ENCODE measurements around the gene HIBADH.

Gene HIBADH

GRCh38 chr7:27662490-27663205 is at the start of gene HIBADH:
HIBADH (minus strand) TSS chr7:27662883; CDS start chr7:27662788, 95 bp downstream.
- DNase-seq (ENCODE audit: low read depth, low spot score), result peak; percentile 96

GRCh38 chr7:27712217-27712616 is 49.5 kb upstream of the HIBADH start:
- no peak for DNase-seq (ENCODE audit: low read depth, low spot score)

- DNase-seq (ENCODE audit: low read depth, low spot score), result no peak
These were observed 46.7 kb upstream of the HIBADH start for GRCh38 chr7:27709137-27710075.

GRCh38 chr7:27708485-27708884 is 45.8 kb upstream of the HIBADH start:
- DNase-seq (ENCODE audit: low read depth, low spot score), result no peak

GRCh38 chr7:27705200-27705594 is 42.5 kb upstream of the HIBADH start:
- no peak for DNase-seq (ENCODE audit: low read depth, low spot score)

GRCh38 chr7:27704422-27705199 is 41.9 kb upstream of the HIBADH start:
- no peak for DNase-seq (ENCODE audit: low read depth, low spot score)

GRCh38 chr7:27703181-27703580 is 40.5 kb upstream of the HIBADH start:
- no peak for DNase-seq (ENCODE audit: low read depth, low spot score)

- DNase-seq (ENCODE audit: low read depth, low spot score), result no peak
These were observed 37.8 kb upstream of the HIBADH start for GRCh38 chr7:27700501-27700900.

- no peak for DNase-seq (ENCODE audit: low read depth, low spot score)
These were observed 37.1 kb upstream of the HIBADH start for GRCh38 chr7:27699751-27700150.

- no peak for DNase-seq (ENCODE audit: low read depth, low spot score)
These were observed 35.3 kb upstream of the HIBADH start for GRCh38 chr7:27697861-27698430.

- no peak for DNase-seq (ENCODE audit: low read depth, low spot score)
These were observed 32.4 kb upstream of the HIBADH start for GRCh38 chr7:27695096-27695495.

- DNase-seq (ENCODE audit: low read depth, low spot score), result no peak
These were observed 31.1 kb upstream of the HIBADH start for GRCh38 chr7:27693794-27694193.

GRCh38 chr7:27690649-27691048 is 28.0 kb upstream of the HIBADH start:
- DNase-seq (ENCODE audit: low read depth, low spot score), result no peak

- peak; percentile 63 for DNase-seq (ENCODE audit: low read depth, low spot score)
These were observed 27.0 kb upstream of the HIBADH start for GRCh38 chr7:27689591-27690164.

- DNase-seq (ENCODE audit: low read depth, low spot score), result no peak
These were observed 26.5 kb upstream of the HIBADH start for GRCh38 chr7:27689150-27689549.

- no peak for DNase-seq (ENCODE audit: low read depth, low spot score)
These were observed 26.0 kb upstream of the HIBADH start for GRCh38 chr7:27688646-27689045.

GRCh38 chr7:27688056-27688455 is 25.4 kb upstream of the HIBADH start:
- no peak for DNase-seq (ENCODE audit: low read depth, low spot score)

GRCh38 chr7:27686315-27686714 is 23.6 kb upstream of the HIBADH start:
- no peak for DNase-seq (ENCODE audit: low read depth, low spot score)

- no peak for DNase-seq (ENCODE audit: low read depth, low spot score)
These were observed 23.2 kb upstream of the HIBADH start for GRCh38 chr7:27685893-27686292.

- DNase-seq (ENCODE audit: low read depth, low spot score), result no peak
These were observed 22.5 kb upstream of the HIBADH start for GRCh38 chr7:27685209-27685608.

GRCh38 chr7:27684491-27684890 is 21.8 kb upstream of the HIBADH start:
- no peak for DNase-seq (ENCODE audit: low read depth, low spot score)
